WTC11 (cell line): ENCODE data around the gene TACR1.

Experiments used
- ATF1 ChIP-seq: sonication (generic); formaldehyde crosslinking; IDR thresholded peaks from 2 replicates; pipeline ENCODE4 v1.8.1; 2023; ENCODE audit warnings: mild to moderate bottlenecking, moderate library complexity, missing genetic modification reagents
- CDX4 ChIP-seq: fragments of 250-450 bp; sonication (Bioruptor Pico); IDR thresholded peaks from 2 replicates; pipeline ENCODE4 v1.9.0; 2021; ENCODE audit warnings: moderate library complexity, mild to moderate bottlenecking, inconsistent platforms, borderline replicate concordance
- CREB1 ChIP-seq: sonication (generic); formaldehyde crosslinking; IDR thresholded peaks from 2 replicates; pipeline ENCODE4 v1.8.0; 2023; ENCODE audit warnings: mild to moderate bottlenecking, missing genetic modification reagents
- CTCF ChIP-seq: fragments of 200-600 bp; IDR thresholded peaks from 2 replicates; pipeline ENCODE4 v1.8.0; 2022; ENCODE audit warnings: antibody characterized with exemption
- ELF4 ChIP-seq: sonication (generic); formaldehyde crosslinking; IDR thresholded peaks from 2 replicates; pipeline ENCODE4 v1.8.1; 2022; ENCODE audit warnings: low read depth, mild to moderate bottlenecking, moderate library complexity, missing genetic modification reagents
- NR2C2 ChIP-seq: sonication (generic); formaldehyde crosslinking; IDR thresholded peaks from 2 replicates; pipeline ENCODE4 v1.8.0; 2022; ENCODE audit warnings: mild to moderate bottlenecking, missing genetic modification reagents
- PRRX2 ChIP-seq: fragments of 250-450 bp; sonication (Bioruptor Pico); IDR thresholded peaks from 2 replicates; pipeline ENCODE4 v1.8.0; 2021; ENCODE audit warnings: mild to moderate bottlenecking
- SP1 ChIP-seq: sonication (generic); formaldehyde crosslinking; conservative IDR thresholded peaks from 2 replicates; pipeline ENCODE4 v1.8.1; 2022; ENCODE audit warnings: missing genetic modification reagents
- ZMAT4 ChIP-seq: fragments of 250-450 bp; sonication (Bioruptor Pico); IDR thresholded peaks from 2 replicates; pipeline ENCODE4 v1.9.0; 2021; ENCODE audit warnings: mild to moderate bottlenecking
- ZNF121 ChIP-seq: sonication (generic); formaldehyde crosslinking; IDR thresholded peaks from 2 replicates; pipeline ENCODE4 v1.8.0; 2023; ENCODE audit warnings: missing genetic modification reagents
- TF ChIP-seq, protein P1 (sequence below): sonication (generic); formaldehyde crosslinking; IDR thresholded peaks from 2 replicates; pipeline ENCODE4 v1.8.0; 2022; ENCODE audit warnings: mild to moderate bottlenecking, missing genetic modification reagents

- TF ChIP-seq, protein P1, sequence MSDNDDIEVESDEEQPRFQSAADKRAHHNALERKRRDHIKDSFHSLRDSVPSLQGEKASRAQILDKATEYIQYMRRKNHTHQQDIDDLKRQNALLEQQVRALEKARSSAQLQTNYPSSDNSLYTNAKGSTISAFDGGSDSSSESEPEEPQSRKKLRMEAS (CRISPR knock-in tag) = no peak
- TF ChIP-seq ELF4 (CRISPR knock-in tag) = no peak
- TF ChIP-seq SP1 (CRISPR knock-in tag) = no peak
- no peak for TF ChIP-seq CTCF
- no peak for TF ChIP-seq PRRX2 (CRISPR knock-in tag)
- TF ChIP-seq CREB1 (CRISPR knock-in tag) = no peak
- no peak for TF ChIP-seq ATF1
- no peak for TF ChIP-seq CDX4 (CRISPR knock-in tag)
- TF ChIP-seq ZMAT4 (CRISPR knock-in tag) = no peak
- TF ChIP-seq NR2C2 = no peak
- TF ChIP-seq ZNF121 = no peak
These were observed 130.8 kb downstream of the TACR1 start for GRCh38 chr2:75068546-75068945.
